ENCODE results near the gene AIFM2.
A peak's percentile ranks its signal among the peaks of the same experiment; 100 is the strongest.
"Not testable (repeated sequence)": the region's sequence is repeated elsewhere in the genome, so short reads cannot be mapped to it uniquely, and the experiment has no call there.

The AIFM2 gene

GRCh38 chr10:70145666-70146488 lies 13.3 kb upstream of the AIFM2 start:
- DNase-seq: peak; percentile 38 to 86 (median 74)

- no peak for DNase-seq
Observed at GRCh38 chr10:70145166-70145665, 12.6 kb upstream of the AIFM2 start.

GRCh38 chr10:70144372-70145110 lies 11.9 kb upstream of the AIFM2 start:
- no peak for DNase-seq

GRCh38 chr10:70142555-70142954 lies 9.9 kb upstream of the AIFM2 start:
- DNase-seq: no peak

- no peak for DNase-seq
Observed at GRCh38 chr10:70140297-70140696, 7.7 kb upstream of the AIFM2 start.

- DNase-seq: no peak
Observed at GRCh38 chr10:70139997-70140250, 7.3 kb upstream of the AIFM2 start.

GRCh38 chr10:70139151-70139996 lies 6.7 kb upstream of the AIFM2 start:
- DNase-seq: no peak

GRCh38 chr10:70137927-70138883 lies 5.6 kb upstream of the AIFM2 start:
- no peak for DNase-seq

- DNase-seq: no peak
Observed at GRCh38 chr10:70137135-70137534, 4.5 kb upstream of the AIFM2 start.

GRCh38 chr10:70135684-70136083 lies 3.1 kb upstream of the AIFM2 start:
- DNase-seq: no peak

- no peak for DNase-seq
Observed at GRCh38 chr10:70135046-70135445, 2.4 kb upstream of the AIFM2 start.

- DNase-seq: no peak
Observed at GRCh38 chr10:70131560-70131937, 1.1 kb downstream of the AIFM2 start.

GRCh38 chr10:70130878-70131559 lies 1.6 kb downstream of the AIFM2 start:
- no peak for DNase-seq

GRCh38 chr10:70126700-70127395 lies 5.8 kb downstream of the AIFM2 start:
- DNase-seq: no peak

GRCh38 chr10:70125918-70126552 lies 6.6 kb downstream of the AIFM2 start:
- DNase-seq: no peak

GRCh38 chr10:70124918-70125317 lies 7.7 kb downstream of the AIFM2 start:
- DNase-seq: no peak

- DNase-seq: no peak
Observed at GRCh38 chr10:70124415-70124814, 8.2 kb downstream of the AIFM2 start.

GRCh38 chr10:70123817-70124216 lies 8.8 kb downstream of the AIFM2 start:
- no peak for DNase-seq

GRCh38 chr10:70123166-70123565 lies 9.5 kb downstream of the AIFM2 start:
- not testable (repeated sequence) for DNase-seq

GRCh38 chr10:70122742-70123141 lies 9.9 kb downstream of the AIFM2 start:
- no peak for DNase-seq

Data from NCI-H1417 (cell line).